A549 (cell line): ENCODE data around the gene GDF2.

Experiments
- MYC ChIP-seq: IDR thresholded peaks from 2 replicates; pipeline ENCODE4 v1.6.1; 2012; ENCODE audit warnings: mild to moderate bottlenecking, inconsistent platforms, low read length, improper control_type of control experiment, borderline replicate concordance
- TF ChIP-seq, protein P1 (sequence below): fragments of >200 bp; sonication (Bioruptor Twin); formaldehyde crosslinking; IDR thresholded peaks from 3 replicates; pipeline ENCODE4 v1.5.1; 2016

DNA sequence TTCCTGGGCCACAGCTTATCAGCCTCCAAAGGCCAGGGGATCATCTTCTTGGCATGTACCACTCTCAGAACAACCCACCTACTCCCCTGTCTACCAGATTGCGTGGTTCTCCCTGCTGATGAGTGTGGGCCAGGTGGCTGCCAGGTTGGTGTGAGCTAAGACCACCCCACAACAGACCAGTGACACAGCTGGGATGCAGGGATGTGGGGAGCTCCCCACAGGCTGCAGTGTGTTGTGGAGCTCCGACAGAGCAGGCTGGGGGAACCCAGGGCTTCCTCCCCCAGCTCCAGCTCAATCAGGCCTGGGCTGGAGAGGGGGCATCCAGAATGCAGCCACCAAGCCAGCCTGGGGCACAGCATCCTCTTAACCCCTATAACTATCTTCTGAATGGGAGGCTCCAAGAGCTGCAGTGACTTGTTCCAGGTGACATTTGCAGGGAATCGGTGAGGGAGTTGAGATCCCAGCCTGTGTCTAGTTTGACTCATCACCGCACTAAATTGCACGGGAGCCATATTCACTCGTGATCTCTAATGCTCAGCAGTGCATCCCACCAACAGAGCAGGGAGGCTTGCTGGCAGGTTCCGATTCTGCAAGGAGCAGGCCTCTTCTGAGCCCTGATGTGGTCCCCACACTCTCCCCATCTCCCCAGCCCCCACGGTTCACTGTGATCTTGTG is 596 bp upstream of the GDF2 start:
- no peak for TF ChIP-seq MYC
- TF ChIP-seq, protein P1, sequence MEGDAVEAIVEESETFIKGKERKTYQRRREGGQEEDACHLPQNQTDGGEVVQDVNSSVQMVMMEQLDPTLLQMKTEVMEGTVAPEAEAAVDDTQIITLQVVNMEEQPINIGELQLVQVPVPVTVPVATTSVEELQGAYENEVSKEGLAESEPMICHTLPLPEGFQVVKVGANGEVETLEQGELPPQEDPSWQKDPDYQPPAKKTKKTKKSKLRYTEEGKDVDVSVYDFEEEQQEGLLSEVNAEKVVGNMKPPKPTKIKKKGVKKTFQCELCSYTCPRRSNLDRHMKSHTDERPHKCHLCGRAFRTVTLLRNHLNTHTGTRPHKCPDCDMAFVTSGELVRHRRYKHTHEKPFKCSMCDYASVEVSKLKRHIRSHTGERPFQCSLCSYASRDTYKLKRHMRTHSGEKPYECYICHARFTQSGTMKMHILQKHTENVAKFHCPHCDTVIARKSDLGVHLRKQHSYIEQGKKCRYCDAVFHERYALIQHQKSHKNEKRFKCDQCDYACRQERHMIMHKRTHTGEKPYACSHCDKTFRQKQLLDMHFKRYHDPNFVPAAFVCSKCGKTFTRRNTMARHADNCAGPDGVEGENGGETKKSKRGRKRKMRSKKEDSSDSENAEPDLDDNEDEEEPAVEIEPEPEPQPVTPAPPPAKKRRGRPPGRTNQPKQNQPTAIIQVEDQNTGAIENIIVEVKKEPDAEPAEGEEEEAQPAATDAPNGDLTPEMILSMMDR = no peak
